Left lung (tissue), 10 donors: ENCODE results near the gene YIPF4. TPM values are rescaled to one million over a fixed set of nuclear protein-coding genes. Genes with fewer than 3 reads are reported as not detected.
"Not testable (repeated sequence)": the region's sequence is repeated elsewhere in the genome, so short reads cannot be mapped to it uniquely, and the experiment has no call there.

Source experiments
- ATAC-seq: fragments of 200-7000 bp; cut with Tn5 transposase; one replicate; pipeline ENCODE4 v1.9.1; 2020; ENCODE audit warnings: moderate library complexity
- DNase-seq, 4 donors: peaks; one replicate each; pipeline ENCODE4 v3.0.0-alpha.2; 2013 to 2020
- H3K27ac ChIP-seq, 2 donors: fragments of 200-600 bp; sonication (generic) in 1 of 2; one replicate each; pipeline versions ENCODE4 v1.5.0 to v1.8.0; 2020 to 2021
- H3K27me3 ChIP-seq, 2 donors: fragments of 200-600 bp; sonication (generic) in 1 of 2; one replicate each; pipeline versions ENCODE4 v1.5.0 to v1.8.0; 2020 to 2021
- H3K36me3 ChIP-seq, 2 donors: fragments of 200-600 bp; sonication (generic) in 1 of 2; one replicate each; pipeline versions ENCODE4 v1.5.0 to v1.8.0; 2020 to 2021
- H3K4me1 ChIP-seq, 2 donors: fragments of 200-600 bp; one replicate each; pipeline ENCODE4 v1.8.0; 2021
- H3K4me3 ChIP-seq, 2 donors: fragments of 200-600 bp; sonication (generic) in 1 of 2; one replicate each; pipeline versions ENCODE4 v1.5.0 to v1.8.0; 2020 to 2021; ENCODE audit warnings: mild to moderate bottlenecking in 1 of 2
- H3K9me3 ChIP-seq, 2 donors: fragments of 200-600 bp; sonication (generic) in 1 of 2; one replicate each; pipeline versions ENCODE4 v1.5.0 to v1.8.0; 2020 to 2021
- CTCF ChIP-seq, 2 donors: fragments of 200-600 bp; sonication (generic) in 1 of 2; IDR thresholded peaks; one replicate each; pipeline versions ENCODE4 v1.5.0 to v1.8.0; 2021; ENCODE audit warnings: antibody characterized with exemption in 2 of 2
- intact Hi-C, 2 donors: fragments of 100-400 bp; cut with DNase I; formaldehyde crosslinking; loops; one replicate each; pipeline versions ENCODE4 v1.11.2 to v1.14.2; 2022
- polyA plus RNA-seq, 6 donors: library from polyadenylated mRNA; unstranded; fragments of 120-200 nt; gene quantifications; one replicate each; pipeline ENCODE4 v1.2.1, GENCODE V29; 2013; ENCODE audit not compliant: insufficient read length in 6 of 6
- total RNA-seq, 2 donors: library from RNA; stranded (reverse); fragmentation: NEBNext Ultra II Directional; extraction: Animal tissue kit (Norgen Biotek cat#: 25700); gene quantifications; one replicate each; pipeline ENCODE4 v1.2.1, GENCODE V29; 2021
- donor health status: DM: no; HTN: yes; CAD: no.
- donor health status: DM: no; HTN: no; CAD: no.

Gene YIPF4
- total and polyA plus RNA-seq, 8 donors, result 50.5 to 68.1 (median 56.2) TPM

DNA sequence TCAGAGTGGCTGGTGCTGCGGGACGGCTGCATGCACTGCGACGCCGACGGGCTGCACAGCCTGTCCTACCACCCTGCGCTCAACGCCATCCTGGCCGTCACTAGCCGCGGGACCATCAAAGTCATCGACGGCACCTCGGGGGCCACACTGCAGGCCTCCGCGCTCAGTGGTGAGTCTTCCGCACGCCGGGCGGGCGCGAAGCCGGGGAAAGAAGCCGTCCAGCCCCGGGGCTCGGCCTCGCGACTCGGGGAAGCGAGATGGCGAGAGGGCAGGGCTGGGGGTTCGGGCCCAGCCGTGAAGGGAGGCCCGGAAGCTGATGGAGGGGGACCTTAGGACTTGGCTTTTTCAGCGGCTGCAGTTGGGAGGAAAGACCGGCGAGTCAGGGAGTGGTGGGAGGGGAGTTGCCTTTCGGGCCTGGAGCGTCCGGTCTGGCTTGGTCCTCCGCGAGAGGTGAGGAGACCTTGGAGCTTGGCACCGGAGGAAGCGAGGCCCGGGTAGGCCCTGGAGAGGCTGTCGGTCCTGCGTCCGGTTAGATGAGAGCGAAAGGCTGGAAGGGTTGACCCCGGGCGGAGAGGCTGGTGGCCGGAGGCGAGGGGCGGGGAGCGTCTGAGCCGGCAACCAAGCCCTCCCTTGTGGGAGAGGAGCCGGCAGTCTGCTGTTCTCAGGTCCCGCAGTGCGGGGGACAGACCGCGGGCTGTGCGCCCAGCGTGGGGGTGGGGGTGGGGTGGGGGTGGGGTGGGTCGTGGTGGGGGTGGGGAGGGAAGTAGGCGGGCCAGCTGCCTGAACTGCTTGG, 79.8 kb downstream of the YIPF4 start:
- Histone ChIP-seq H3K4me3 (peak overlapping the region; percentile 99), H3K27ac (peak overlapping the region; percentile 93 to 94), H3K27me3 (no peaks in the 10 kb centered on the region), H3K36me3 (no peaks in the 10 kb centered on the region), H3K4me1 (peaks cover 0 to 39% of the 10 kb centered on the region in 2 donors), H3K9me3 (no peaks in the 10 kb centered on the region)
- peak; percentile 27 to 85 (median 46) for DNase-seq
- TF ChIP-seq CTCF (IDR thresholded peaks at IDR 0.05), result no peak
- ATAC-seq, result peak; percentile 12
- intact Hi-C loops, result no loop called here

DNA sequence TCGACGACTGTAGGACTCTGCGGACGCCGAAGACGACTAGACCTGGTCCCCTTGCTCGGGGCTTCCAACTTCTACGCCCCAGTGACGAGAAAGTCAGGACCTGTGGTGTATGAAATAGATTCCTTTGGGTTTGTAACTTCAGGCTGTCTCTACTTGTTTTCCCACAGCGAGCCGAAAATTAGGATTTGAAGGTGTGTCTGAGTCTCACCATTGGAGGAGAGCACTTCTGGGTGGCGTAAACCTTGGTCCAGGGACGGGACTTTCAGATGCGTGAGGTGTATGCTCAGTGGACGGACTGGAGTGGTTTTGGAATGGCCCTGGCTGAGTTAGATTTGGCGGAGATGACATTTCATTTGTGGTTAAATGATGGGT, 80.4 kb downstream of the YIPF4 start:
- DNase-seq (peak in 1 of 4 donors; percentile 9), ATAC-seq (no peak)
- Histone ChIP-seq H3K36me3 (no peaks in the 10 kb centered on the region), H3K4me3 (peak overlapping the region; percentile 99), H3K27me3 (no peaks in the 10 kb centered on the region), H3K27ac (peak overlapping the region; percentile 93 to 94), H3K9me3 (no peaks in the 10 kb centered on the region), H3K4me1 (peaks cover 0 to 45% of the 10 kb centered on the region in 2 donors)
- intact Hi-C loops, result no loop called here
- TF ChIP-seq CTCF (IDR thresholded peaks at IDR 0.05), result no peak

DNA sequence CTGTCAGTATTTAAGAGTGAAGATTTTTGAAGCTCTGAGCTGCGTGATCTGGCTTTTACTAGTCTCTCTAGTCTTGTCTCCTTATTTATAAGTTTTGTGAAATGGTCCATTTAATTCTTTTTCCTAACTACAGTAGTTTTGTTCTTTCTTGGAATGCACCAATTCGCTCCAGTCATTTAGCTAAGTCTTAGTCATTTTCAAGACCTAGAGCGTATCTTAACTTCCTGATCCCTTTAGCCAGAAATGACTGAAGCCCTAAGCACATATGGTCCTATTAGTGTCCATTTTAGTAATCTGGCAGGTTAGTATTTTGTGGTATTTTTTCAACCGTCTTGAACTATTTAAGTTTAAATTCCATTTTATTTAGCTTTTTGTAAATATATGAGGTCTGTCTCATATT, 82.7 kb downstream of the YIPF4 start:
- H3K27me3 ChIP-seq, result no peaks in the 10 kb centered on the region
- intact Hi-C loops, result no loop called here
- no peak for DNase-seq
- no peaks in the 10 kb centered on the region for H3K36me3 ChIP-seq
- H3K27ac ChIP-seq, result peak overlapping the region in 1 of 2 donors; percentile 11
- H3K4me1 ChIP-seq, result peaks cover 0 to 68% of the 10 kb centered on the region in 2 donors
- ATAC-seq, result no peak
- H3K9me3 ChIP-seq, result no peaks in the 10 kb centered on the region
- no peak overlapping the region for H3K4me3 ChIP-seq
- no peak for TF ChIP-seq CTCF (IDR thresholded peaks at IDR 0.05)

- H3K4me3 ChIP-seq, ATAC-seq, H3K27me3 ChIP-seq, intact Hi-C loops, H3K9me3 ChIP-seq, H3K27ac ChIP-seq, H3K36me3 ChIP-seq, DNase-seq: not testable (repeated sequence)
- H3K4me1 ChIP-seq, result peaks cover 0 to 74% of the 10 kb centered on the region in 2 donors
These were observed 85.3 kb downstream of the YIPF4 start for GRCh38 chr2:32362997-32363396.

DNA sequence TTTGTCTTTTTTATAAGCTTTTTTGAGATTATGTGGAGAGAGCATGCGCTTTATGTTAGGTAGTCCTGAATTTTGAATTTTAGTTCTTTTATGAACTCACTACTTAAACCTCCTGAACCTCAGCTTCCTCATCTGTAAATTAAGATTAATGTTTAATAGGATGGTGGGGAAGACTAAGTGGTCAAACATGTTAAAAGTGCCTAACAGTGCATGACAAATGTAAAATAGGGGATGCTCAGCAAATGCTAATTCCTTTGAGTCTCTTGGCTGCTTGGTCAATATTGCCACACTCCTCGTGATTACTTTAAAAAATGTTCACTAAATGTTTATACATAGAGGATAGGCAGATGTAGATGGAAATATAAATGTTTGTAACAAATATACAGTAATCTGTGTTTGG, 85.9 kb downstream of the YIPF4 start:
- H3K4me1 ChIP-seq, result peaks cover 0 to 71% of the 10 kb centered on the region in 2 donors
- intact Hi-C loops, result no loop called here
- H3K4me3 ChIP-seq, result no peak overlapping the region
- ATAC-seq (no peak), DNase-seq (no peak)
- no peak overlapping the region for H3K27ac ChIP-seq
- no peaks in the 10 kb centered on the region for H3K36me3 ChIP-seq
- no peak for TF ChIP-seq CTCF (IDR thresholded peaks at IDR 0.05)
- H3K9me3 ChIP-seq, result no peaks in the 10 kb centered on the region
- no peaks in the 10 kb centered on the region for H3K27me3 ChIP-seq

DNA sequence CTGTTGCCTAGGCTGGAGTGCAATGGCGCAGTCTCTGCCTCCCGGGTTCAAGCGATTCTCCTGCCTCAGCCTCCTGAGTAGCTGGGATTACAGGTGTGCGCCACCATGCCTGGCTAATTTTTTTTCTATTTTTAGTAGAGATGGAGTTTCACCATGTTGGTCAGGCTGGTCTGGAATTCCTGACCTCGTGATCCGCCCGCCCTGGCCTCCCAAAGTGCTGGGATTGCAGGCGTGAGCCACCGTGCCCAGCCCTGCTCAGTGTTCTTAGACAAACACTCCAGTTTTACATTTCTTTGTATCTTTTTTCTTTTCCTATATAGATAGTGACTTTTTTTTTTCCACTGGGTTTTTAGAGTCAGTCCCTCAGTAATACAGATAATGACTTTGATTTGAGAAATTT, 86.6 kb downstream of the YIPF4 start:
- H3K4me3 ChIP-seq, H3K27ac ChIP-seq, H3K27me3 ChIP-seq, H3K9me3 ChIP-seq, ATAC-seq, intact Hi-C loops, H3K36me3 ChIP-seq: not testable (repeated sequence)
- DNase-seq, result peak in 1 of 4 donors; percentile 47
- peaks cover 0 to 69% of the 10 kb centered on the region in 2 donors for H3K4me1 ChIP-seq

GRCh38 chr2:32365679-32366078, 88.0 kb downstream of the YIPF4 start:
- H3K36me3 ChIP-seq, ATAC-seq, H3K27me3 ChIP-seq, H3K9me3 ChIP-seq, DNase-seq, H3K27ac ChIP-seq, intact Hi-C loops, H3K4me3 ChIP-seq: not testable (repeated sequence)
- peaks cover 0 to 58% of the 10 kb centered on the region in 2 donors for H3K4me1 ChIP-seq
